HG03025 (cell line): ENCODE data around the gene MON1A.

Experiments
- ATAC-seq: cut with Tn5 transposase; IDR thresholded peaks from one replicate; pipeline ENCODE4 v1.9.1; 2021; ENCODE audit warnings: mild to moderate bottlenecking, moderate library complexity; ENCODE audit not compliant: unreplicated experiment, low FRiP score

Gene MON1A

GRCh38 chr3:49859576-49860305, 69.9 kb downstream of the MON1A start:
- no peak for ATAC-seq
